HEK293T (cell line): ENCODE results near the gene EPHB1.
"Not testable (repeated sequence)": the region's sequence is repeated elsewhere in the genome, so short reads cannot be mapped to it uniquely, and the experiment has no call there.

Source experiments
- CTCF ChIA-PET: fragments of 350-600 bp; formaldehyde crosslinking; extraction: SDS; loops from one replicate; lab custom pipeline; 2021; ENCODE audit warnings: antibody characterized with exemption, inconsistent platforms; lab: Yijun Ruan, JAX
- POLR2A ChIA-PET: fragments of 350-600 bp; formaldehyde crosslinking; extraction: SDS; loops from one replicate; lab custom pipeline; 2020; ENCODE audit warnings: antibody characterized with exemption, inconsistent platforms; lab: Yijun Ruan, JAX
- DNase-seq: peaks from one replicate; pipeline ENCODE4 v3.0.0; 2012; ENCODE audit warnings: mixed read lengths; ENCODE audit errors: extremely low spot score
- ARNT ChIP-seq: fragments of 450-650 bp; IDR thresholded peaks from 2 replicates; pipeline ENCODE4 v1.6.1; 2017; ENCODE audit warnings: mild to moderate bottlenecking
- BHLHE40 ChIP-seq: fragments of 450-650 bp; IDR thresholded peaks from 2 replicates; pipeline ENCODE4 v1.6.1; 2016; ENCODE audit warnings: mild to moderate bottlenecking, moderate library complexity, borderline replicate concordance
- CTBP1 ChIP-seq: fragments of 450-650 bp; IDR thresholded peaks from 2 replicates; pipeline ENCODE4 v1.6.1; 2016; ENCODE audit warnings: borderline replicate concordance
- ELF4 ChIP-seq: fragments of 450-650 bp; IDR thresholded peaks from 2 replicates; pipeline ENCODE4 v1.6.1; 2017; ENCODE audit warnings: antibody characterized with exemption
- FOXA1 ChIP-seq: fragments of 450-650 bp; IDR thresholded peaks from 2 replicates; pipeline ENCODE4 v1.6.1; 2016; ENCODE audit warnings: mild to moderate bottlenecking
- FOXK2 ChIP-seq: fragments of 450-650 bp; IDR thresholded peaks from 2 replicates; pipeline ENCODE4 v1.6.1; 2016; ENCODE audit warnings: mild to moderate bottlenecking
- FOXM1 ChIP-seq: fragments of 450-650 bp; IDR thresholded peaks from 2 replicates; pipeline ENCODE4 v1.6.1; 2017; ENCODE audit warnings: mild to moderate bottlenecking, borderline replicate concordance
- HDGF ChIP-seq: fragments of 450-650 bp; IDR thresholded peaks from 2 replicates; pipeline ENCODE4 v1.6.1; 2017; ENCODE audit warnings: antibody characterized with exemption, borderline replicate concordance
- L3MBTL2 ChIP-seq: fragments of 450-650 bp; conservative IDR thresholded peaks from 2 replicates; pipeline ENCODE4 v1.6.1; 2016; ENCODE audit warnings: mild to moderate bottlenecking
- LEF1 ChIP-seq: fragments of 450-650 bp; IDR thresholded peaks from 2 replicates; pipeline ENCODE4 v1.6.1; 2017; ENCODE audit warnings: mild to moderate bottlenecking, borderline replicate concordance
- NFRKB ChIP-seq: fragments of 450-650 bp; IDR thresholded peaks from 2 replicates; pipeline ENCODE4 v1.6.1; 2016; ENCODE audit warnings: mild to moderate bottlenecking, moderate library complexity
- SP1 ChIP-seq: fragments of 450-650 bp; IDR thresholded peaks from 2 replicates; pipeline ENCODE4 v1.6.1; 2017
- SUZ12 ChIP-seq: fragments of 450-650 bp; IDR thresholded peaks from 2 replicates; pipeline ENCODE4 v1.6.1; 2016; ENCODE audit warnings: mild to moderate bottlenecking
- TARDBP ChIP-seq: fragments of 450-650 bp; IDR thresholded peaks from 2 replicates; pipeline ENCODE4 v1.6.1; 2016
- ZNF384 ChIP-seq: fragments of 450-650 bp; IDR thresholded peaks from 2 replicates; pipeline ENCODE4 v1.6.1; 2016
- TF ChIP-seq, protein P1 (sequence below): fragments of 450-650 bp; IDR thresholded peaks from 2 replicates; pipeline ENCODE4 v1.6.1; 2016

EPHB1 gene

DNA sequence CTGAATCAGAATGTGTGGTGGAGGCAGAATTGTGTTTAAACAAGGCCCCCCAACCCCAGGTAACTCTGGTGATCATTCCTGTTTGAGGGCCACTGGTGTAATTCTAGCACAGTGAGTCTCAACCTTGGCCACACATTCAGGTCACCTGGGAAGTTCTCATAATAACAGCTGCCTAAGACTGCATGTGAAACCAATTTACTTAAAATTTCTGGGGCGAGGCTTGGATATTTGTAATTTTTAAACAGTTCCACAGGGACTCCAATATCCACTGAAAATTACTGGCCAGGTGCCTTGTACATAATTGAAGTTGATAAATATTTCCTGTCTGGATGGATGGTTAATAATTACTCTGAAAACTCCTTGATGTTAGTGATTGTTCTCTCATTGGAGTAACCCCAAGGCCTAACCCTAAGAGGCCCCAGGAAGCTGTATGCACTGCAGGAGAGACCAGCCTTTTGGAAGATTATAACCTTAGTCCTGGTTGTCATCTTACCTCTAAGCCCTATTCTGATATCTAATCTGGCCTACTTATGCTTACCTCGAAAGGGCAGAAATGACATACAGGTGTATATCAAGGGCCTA, 25.7 kb upstream of the EPHB1 start:
- CTCF ChIA-PET, result no interaction called here

DNA sequence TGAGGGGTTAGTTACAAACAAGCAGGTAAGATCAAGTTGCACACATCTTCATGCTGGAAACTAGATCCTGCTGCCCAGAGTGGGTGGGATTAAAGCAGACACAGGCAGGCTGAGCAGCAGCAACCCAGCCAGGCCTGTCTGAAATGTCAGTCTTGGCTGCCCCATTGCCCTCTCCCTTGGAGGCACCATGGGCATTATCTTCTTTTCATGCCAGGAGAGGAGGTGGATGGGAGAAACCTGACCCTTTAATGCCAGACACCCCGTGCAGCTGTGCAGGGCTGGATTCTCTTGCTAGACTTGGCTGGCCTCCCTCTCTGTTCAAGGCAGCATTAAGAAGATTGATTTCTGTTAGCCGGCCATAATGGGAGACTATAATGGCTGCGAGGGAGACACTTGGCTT, 23.0 kb upstream of the EPHB1 start:
- DNase-seq, result no peak
- ChIA-PET CTCF (no interaction called here), POLR2A (no interaction called here)
- TF ChIP-seq, protein P1, sequence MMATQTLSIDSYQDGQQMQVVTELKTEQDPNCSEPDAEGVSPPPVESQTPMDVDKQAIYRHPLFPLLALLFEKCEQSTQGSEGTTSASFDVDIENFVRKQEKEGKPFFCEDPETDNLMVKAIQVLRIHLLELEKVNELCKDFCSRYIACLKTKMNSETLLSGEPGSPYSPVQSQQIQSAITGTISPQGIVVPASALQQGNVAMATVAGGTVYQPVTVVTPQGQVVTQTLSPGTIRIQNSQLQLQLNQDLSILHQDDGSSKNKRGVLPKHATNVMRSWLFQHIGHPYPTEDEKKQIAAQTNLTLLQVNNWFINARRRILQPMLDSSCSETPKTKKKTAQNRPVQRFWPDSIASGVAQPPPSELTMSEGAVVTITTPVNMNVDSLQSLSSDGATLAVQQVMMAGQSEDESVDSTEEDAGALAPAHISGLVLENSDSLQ, result no peak
- TF ChIP-seq LEF1 (no peak), ZNF384 (no peak), TARDBP (no peak), HDGF (no peak)

More for the DNA sequence above, 25.7 kb upstream of the EPHB1 start:
- no peak for TF ChIP-seq ZNF384
- TF ChIP-seq, protein P1, result no peak
- TF ChIP-seq NFRKB, result no peak
- no peak for TF ChIP-seq ARNT
- TF ChIP-seq TARDBP, result no peak
- TF ChIP-seq LEF1, result no peak
- TF ChIP-seq ELF4, result no peak
- no peak for TF ChIP-seq SP1
- no peak for TF ChIP-seq FOXA1
- POLR2A ChIA-PET, result no interaction called here
- DNase-seq, result no peak

DNA sequence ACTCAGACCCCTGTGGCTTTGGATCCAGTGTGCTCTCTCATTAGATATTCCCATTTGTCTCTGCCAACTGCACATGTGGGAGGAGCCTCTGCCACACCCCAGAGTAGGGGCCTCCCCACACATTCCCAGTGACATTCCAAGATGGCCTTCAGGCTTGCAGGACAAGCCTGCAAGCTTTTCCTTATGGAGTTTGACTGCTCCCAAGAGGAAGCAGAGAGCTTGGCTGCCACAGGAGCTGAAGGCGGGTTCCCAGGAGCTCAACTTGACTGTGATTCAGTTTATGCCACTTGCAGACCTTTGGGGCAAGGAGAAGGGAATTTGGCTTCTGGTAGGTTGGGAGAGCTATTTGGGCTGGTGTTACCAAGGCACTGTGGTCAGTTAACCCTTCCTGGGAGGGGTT, 22.5 kb upstream of the EPHB1 start:
- ChIA-PET POLR2A (no interaction called here), CTCF (no interaction called here)
- TF ChIP-seq, protein P1, result no peak
- no peak for DNase-seq

DNA sequence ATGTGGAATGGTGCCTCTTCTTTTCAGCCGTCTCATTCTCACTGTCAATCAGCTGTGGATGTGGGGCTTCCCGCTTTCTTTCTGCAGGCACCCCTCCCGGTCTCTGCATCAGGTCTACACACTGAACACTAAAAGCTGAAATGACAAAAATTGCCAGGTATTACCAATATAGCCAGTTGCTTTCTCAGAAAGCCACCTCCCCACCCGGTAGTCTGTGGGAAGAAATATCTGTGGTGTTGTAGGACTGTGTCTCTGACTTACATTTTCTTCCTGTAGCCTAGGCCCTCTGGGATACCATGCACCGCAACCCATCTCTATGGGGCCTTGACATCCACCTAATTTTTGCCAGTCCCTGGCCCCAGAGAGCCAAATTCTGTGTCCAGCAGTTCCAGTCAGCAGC, 19.2 kb upstream of the EPHB1 start:
- ChIA-PET POLR2A (no interaction called here), CTCF (no interaction called here)
- TF ChIP-seq NFRKB (no peak), FOXK2 (no peak), CTBP1 (no peak), ELF4 (no peak), FOXM1 (no peak)
- TF ChIP-seq, protein P1, result no peak
- DNase-seq, result no peak

DNA sequence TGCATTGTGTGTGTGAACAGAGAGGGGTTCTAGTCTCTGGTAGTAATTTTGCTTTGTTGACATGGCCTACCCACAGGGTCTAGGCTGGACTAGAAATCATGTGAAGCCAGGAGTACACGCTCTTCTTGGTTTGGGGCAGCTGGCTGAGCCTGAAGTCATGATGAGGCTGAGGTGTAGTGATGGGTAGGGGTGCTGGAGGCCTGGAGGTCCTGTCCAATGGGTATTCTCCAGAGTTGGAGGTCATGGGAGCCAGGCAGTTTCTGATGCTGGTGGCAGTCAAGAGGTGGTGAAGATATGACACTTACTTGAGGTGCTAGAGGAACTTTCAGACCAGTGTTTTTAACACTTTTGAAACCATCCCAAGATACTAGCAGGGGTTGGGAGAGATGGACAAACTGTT, 18.5 kb upstream of the EPHB1 start:
- ChIA-PET POLR2A (no interaction called here), CTCF (no interaction called here)
- DNase-seq, result no peak
- TF ChIP-seq TARDBP (no peak), FOXK2 (no peak), BHLHE40 (no peak), FOXA1 (no peak), L3MBTL2 (no peak), SUZ12 (no peak), CTBP1 (no peak), FOXM1 (no peak), ELF4 (no peak), ARNT (no peak), ZNF384 (no peak)
- TF ChIP-seq, protein P1, result no peak

DNA sequence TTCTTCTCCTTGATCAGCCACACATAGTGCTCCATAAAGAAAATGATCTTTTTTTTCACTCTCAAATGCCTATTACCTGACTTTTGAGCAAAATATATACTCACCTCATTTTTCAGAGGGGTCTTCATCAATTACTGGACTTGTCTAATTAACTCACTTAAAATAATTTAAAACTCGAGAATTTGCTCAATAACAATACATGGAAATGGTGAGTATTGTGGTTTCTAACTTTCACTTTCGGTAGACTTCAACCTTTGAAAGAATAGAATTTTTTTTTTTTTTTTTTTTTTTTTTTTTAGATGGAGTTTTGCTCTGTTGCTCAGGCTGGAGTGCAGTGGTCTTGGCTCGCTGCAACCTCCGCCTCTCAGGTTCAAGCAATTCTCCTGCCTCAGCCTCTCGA, 17.7 kb upstream of the EPHB1 start:
- no peak for DNase-seq
- TF ChIP-seq ARNT (no peak), FOXA1 (no peak), HDGF (no peak), NFRKB (no peak), ELF4 (no peak), SUZ12 (no peak), LEF1 (no peak), BHLHE40 (no peak), CTBP1 (no peak)
- ChIA-PET CTCF (no interaction called here), POLR2A (no interaction called here)

DNA sequence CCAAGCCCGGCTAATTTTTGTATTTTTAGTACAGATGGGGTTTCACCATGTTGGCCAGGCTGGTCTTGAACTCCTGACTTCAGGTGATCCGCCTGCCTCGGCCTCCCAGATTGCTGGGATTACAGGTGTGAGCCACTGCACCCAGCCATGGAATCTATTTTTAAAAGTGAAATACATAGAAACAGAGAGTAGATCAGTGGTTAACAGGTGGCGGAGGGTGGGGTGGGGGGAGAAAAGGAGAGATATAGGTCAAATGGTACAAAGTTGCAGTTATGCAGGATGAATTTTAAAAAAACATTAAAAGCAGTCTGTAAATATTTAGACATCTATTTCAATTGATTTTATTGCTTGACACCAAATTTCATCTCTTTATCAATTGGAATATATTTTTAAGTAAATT, 6.8 kb upstream of the EPHB1 start:
- DNase-seq, POLR2A ChIA-PET: not testable (repeated sequence)
- CTCF ChIA-PET, result interaction anchor here (0.6 kb wide), 1 partner anchor 201 kb away, joined by 3 read pairs; no protein-coding TSS in a partner anchor
